ENCODE measurements around the gene CTAGE1.
"Not testable (repeated sequence)": the region's sequence is repeated elsewhere in the genome, so short reads cannot be mapped to it uniquely, and the experiment has no call there.

The CTAGE1 gene

GRCh38 chr18:22411446-22411845 is 6.3 kb downstream of the CTAGE1 start:
- H3K27ac ChIP-seq (ENCODE audit: low read length) = no peak overlapping the region
- no peak overlapping the region for H3K4me3 ChIP-seq (ENCODE audit: low read depth in 1 of 2, low read length in 2 of 2)
- no peaks in the 10 kb centered on the region for H3K9me3 ChIP-seq (ENCODE audit: control insufficient read depth in 1 of 2, low read length in 2 of 2)
- no peaks in the 10 kb centered on the region for H3K36me3 ChIP-seq (ENCODE audit: control insufficient read depth in 1 of 2, insufficient read depth in 2 of 2, low read length in 2 of 2)
- H3K27me3 ChIP-seq (ENCODE audit: low read depth, low read length) = no peaks in the 10 kb centered on the region
- H3K4me1 ChIP-seq (ENCODE audit: control insufficient read depth in 1 of 2, insufficient read depth in 2 of 2, low read length in 2 of 2) = no peaks in the 10 kb centered on the region

- no peaks in the 10 kb centered on the region for H3K4me1 ChIP-seq (ENCODE audit: control insufficient read depth in 1 of 2, insufficient read depth in 2 of 2, low read length in 2 of 2)
- H3K27ac ChIP-seq (ENCODE audit: low read length) = no peak overlapping the region
- H3K36me3 ChIP-seq (ENCODE audit: control insufficient read depth in 1 of 2, insufficient read depth in 2 of 2, low read length in 2 of 2) = no peaks in the 10 kb centered on the region
- H3K27me3 ChIP-seq (ENCODE audit: low read depth, low read length) = no peaks in the 10 kb centered on the region
- peaks cover under 1 to 5% of the 10 kb centered on the region in 2 donors for H3K9me3 ChIP-seq (ENCODE audit: control insufficient read depth in 1 of 2, low read length in 2 of 2)
- no peak overlapping the region for H3K4me3 ChIP-seq (ENCODE audit: low read depth in 1 of 2, low read length in 2 of 2)
Observed at GRCh38 chr18:22410126-22410525, 7.6 kb downstream of the CTAGE1 start.

GRCh38 chr18:22409445-22409844 is 8.3 kb downstream of the CTAGE1 start:
- Histone ChIP-seq H3K27ac (ENCODE audit: low read length) (no peak overlapping the region), H3K36me3 (ENCODE audit: control insufficient read depth in 1 of 2, insufficient read depth in 2 of 2, low read length in 2 of 2) (no peaks in the 10 kb centered on the region), H3K9me3 (ENCODE audit: control insufficient read depth in 1 of 2, low read length in 2 of 2) (peaks cover 4 to 8% of the 10 kb centered on the region in 2 donors), H3K4me1 (ENCODE audit: control insufficient read depth in 1 of 2, insufficient read depth in 2 of 2, low read length in 2 of 2) (no peaks in the 10 kb centered on the region), H3K4me3 (ENCODE audit: low read depth in 1 of 2, low read length in 2 of 2) (no peak overlapping the region), H3K27me3 (ENCODE audit: low read depth, low read length) (no peaks in the 10 kb centered on the region)

- peaks cover 4 to 8% of the 10 kb centered on the region in 2 donors for H3K9me3 ChIP-seq (ENCODE audit: control insufficient read depth in 1 of 2, low read length in 2 of 2)
- no peaks in the 10 kb centered on the region for H3K27me3 ChIP-seq (ENCODE audit: low read depth, low read length)
- H3K4me3 ChIP-seq (ENCODE audit: low read depth in 1 of 2, low read length in 2 of 2) = no peak overlapping the region
- no peaks in the 10 kb centered on the region for H3K36me3 ChIP-seq (ENCODE audit: control insufficient read depth in 1 of 2, insufficient read depth in 2 of 2, low read length in 2 of 2)
- H3K4me1 ChIP-seq (ENCODE audit: control insufficient read depth in 1 of 2, insufficient read depth in 2 of 2, low read length in 2 of 2) = no peaks in the 10 kb centered on the region
- no peak overlapping the region for H3K27ac ChIP-seq (ENCODE audit: low read length)
Observed at GRCh38 chr18:22408059-22408458, 9.7 kb downstream of the CTAGE1 start.

GRCh38 chr18:22405142-22405541 is 12.6 kb downstream of the CTAGE1 start:
- no peaks in the 10 kb centered on the region for H3K27me3 ChIP-seq (ENCODE audit: low read depth, low read length)
- H3K9me3 ChIP-seq (ENCODE audit: control insufficient read depth in 1 of 2, low read length in 2 of 2) = peaks cover 4 to 8% of the 10 kb centered on the region in 2 donors
- H3K4me3 ChIP-seq (ENCODE audit: low read depth in 1 of 2, low read length in 2 of 2) = no peak overlapping the region
- no peaks in the 10 kb centered on the region for H3K36me3 ChIP-seq (ENCODE audit: control insufficient read depth in 1 of 2, insufficient read depth in 2 of 2, low read length in 2 of 2)
- H3K27ac ChIP-seq (ENCODE audit: low read length) = no peak overlapping the region
- no peaks in the 10 kb centered on the region for H3K4me1 ChIP-seq (ENCODE audit: control insufficient read depth in 1 of 2, insufficient read depth in 2 of 2, low read length in 2 of 2)

GRCh38 chr18:22403950-22404349 is 13.8 kb downstream of the CTAGE1 start:
- H3K27me3 ChIP-seq (ENCODE audit: low read depth, low read length) = no peaks in the 10 kb centered on the region
- no peaks in the 10 kb centered on the region for H3K4me1 ChIP-seq (ENCODE audit: control insufficient read depth in 1 of 2, insufficient read depth in 2 of 2, low read length in 2 of 2)
- no peaks in the 10 kb centered on the region for H3K36me3 ChIP-seq (ENCODE audit: control insufficient read depth in 1 of 2, insufficient read depth in 2 of 2, low read length in 2 of 2)
- H3K4me3 ChIP-seq (ENCODE audit: low read depth in 1 of 2, low read length in 2 of 2) = no peak overlapping the region
- no peak overlapping the region for H3K27ac ChIP-seq (ENCODE audit: low read length)
- peaks cover 4 to 8% of the 10 kb centered on the region in 2 donors for H3K9me3 ChIP-seq (ENCODE audit: control insufficient read depth in 1 of 2, low read length in 2 of 2)

- Histone ChIP-seq H3K4me3 (ENCODE audit: low read depth in 1 of 2, low read length in 2 of 2) (no peak overlapping the region), H3K27ac (ENCODE audit: low read length) (no peak overlapping the region), H3K36me3 (ENCODE audit: control insufficient read depth in 1 of 2, insufficient read depth in 2 of 2, low read length in 2 of 2) (no peaks in the 10 kb centered on the region), H3K27me3 (ENCODE audit: low read depth, low read length) (no peaks in the 10 kb centered on the region), H3K4me1 (ENCODE audit: control insufficient read depth in 1 of 2, insufficient read depth in 2 of 2, low read length in 2 of 2) (no peaks in the 10 kb centered on the region), H3K9me3 (ENCODE audit: control insufficient read depth in 1 of 2, low read length in 2 of 2) (peaks cover 1% of the 10 kb centered on the region in 2 donors)
Observed at GRCh38 chr18:22399949-22400348, 17.8 kb downstream of the CTAGE1 start.

- H3K4me1 ChIP-seq (ENCODE audit: control insufficient read depth in 1 of 2, insufficient read depth in 2 of 2, low read length in 2 of 2) = no peaks in the 10 kb centered on the region
- no peak overlapping the region for H3K4me3 ChIP-seq (ENCODE audit: low read depth in 1 of 2, low read length in 2 of 2)
- H3K9me3 ChIP-seq (ENCODE audit: control insufficient read depth in 1 of 2, low read length in 2 of 2) = no peaks in the 10 kb centered on the region
- H3K36me3 ChIP-seq (ENCODE audit: control insufficient read depth in 1 of 2, insufficient read depth in 2 of 2, low read length in 2 of 2) = no peaks in the 10 kb centered on the region
- H3K27me3 ChIP-seq (ENCODE audit: low read depth, low read length) = no peaks in the 10 kb centered on the region
- H3K27ac ChIP-seq (ENCODE audit: low read length) = no peak overlapping the region
Observed at GRCh38 chr18:22398464-22398863, 19.3 kb downstream of the CTAGE1 start.

GRCh38 chr18:22394428-22394827 is 23.3 kb downstream of the CTAGE1 start:
- Histone ChIP-seq H3K9me3 (ENCODE audit: control insufficient read depth in 1 of 2, low read length in 2 of 2) (no peaks in the 10 kb centered on the region), H3K27ac (ENCODE audit: low read length) (no peak overlapping the region), H3K27me3 (ENCODE audit: low read depth, low read length) (no peaks in the 10 kb centered on the region), H3K4me1 (ENCODE audit: control insufficient read depth in 1 of 2, insufficient read depth in 2 of 2, low read length in 2 of 2) (no peaks in the 10 kb centered on the region), H3K4me3 (ENCODE audit: low read depth in 1 of 2, low read length in 2 of 2) (no peak overlapping the region), H3K36me3 (ENCODE audit: control insufficient read depth in 1 of 2, insufficient read depth in 2 of 2, low read length in 2 of 2) (no peaks in the 10 kb centered on the region)

GRCh38 chr18:22393164-22393563 is 24.6 kb downstream of the CTAGE1 start:
- H3K9me3 ChIP-seq (ENCODE audit: control insufficient read depth in 1 of 2, low read length in 2 of 2); H3K4me3 ChIP-seq (ENCODE audit: low read depth in 1 of 2, low read length in 2 of 2); H3K27ac ChIP-seq (ENCODE audit: low read length); H3K27me3 ChIP-seq (ENCODE audit: low read depth, low read length); H3K36me3 ChIP-seq (ENCODE audit: control insufficient read depth in 1 of 2, insufficient read depth in 2 of 2, low read length in 2 of 2); H3K4me1 ChIP-seq (ENCODE audit: control insufficient read depth in 1 of 2, insufficient read depth in 2 of 2, low read length in 2 of 2): not testable (repeated sequence)

- no peak overlapping the region for H3K27ac ChIP-seq (ENCODE audit: low read length)
- H3K4me3 ChIP-seq (ENCODE audit: low read depth in 1 of 2, low read length in 2 of 2) = no peak overlapping the region
- H3K36me3 ChIP-seq (ENCODE audit: control insufficient read depth in 1 of 2, insufficient read depth in 2 of 2, low read length in 2 of 2) = no peaks in the 10 kb centered on the region
- no peaks in the 10 kb centered on the region for H3K4me1 ChIP-seq (ENCODE audit: control insufficient read depth in 1 of 2, insufficient read depth in 2 of 2, low read length in 2 of 2)
- H3K9me3 ChIP-seq (ENCODE audit: control insufficient read depth in 1 of 2, low read length in 2 of 2) = no peaks in the 10 kb centered on the region
- no peaks in the 10 kb centered on the region for H3K27me3 ChIP-seq (ENCODE audit: low read depth, low read length)
Observed at GRCh38 chr18:22391407-22392345, 26.0 kb downstream of the CTAGE1 start.

- H3K4me3 ChIP-seq (ENCODE audit: low read depth in 1 of 2, low read length in 2 of 2) = no peak overlapping the region
- H3K4me1 ChIP-seq (ENCODE audit: control insufficient read depth in 1 of 2, insufficient read depth in 2 of 2, low read length in 2 of 2) = no peaks in the 10 kb centered on the region
- no peaks in the 10 kb centered on the region for H3K9me3 ChIP-seq (ENCODE audit: control insufficient read depth in 1 of 2, low read length in 2 of 2)
- no peaks in the 10 kb centered on the region for H3K27me3 ChIP-seq (ENCODE audit: low read depth, low read length)
- H3K36me3 ChIP-seq (ENCODE audit: control insufficient read depth in 1 of 2, insufficient read depth in 2 of 2, low read length in 2 of 2) = no peaks in the 10 kb centered on the region
- H3K27ac ChIP-seq (ENCODE audit: low read length) = no peak overlapping the region
Observed at GRCh38 chr18:22387787-22388186, 29.9 kb downstream of the CTAGE1 start.

Measured in muscle layer of duodenum (tissue), 2 donors.